ENCODE data around the gene EXO1.

The EXO1 gene

DNA sequence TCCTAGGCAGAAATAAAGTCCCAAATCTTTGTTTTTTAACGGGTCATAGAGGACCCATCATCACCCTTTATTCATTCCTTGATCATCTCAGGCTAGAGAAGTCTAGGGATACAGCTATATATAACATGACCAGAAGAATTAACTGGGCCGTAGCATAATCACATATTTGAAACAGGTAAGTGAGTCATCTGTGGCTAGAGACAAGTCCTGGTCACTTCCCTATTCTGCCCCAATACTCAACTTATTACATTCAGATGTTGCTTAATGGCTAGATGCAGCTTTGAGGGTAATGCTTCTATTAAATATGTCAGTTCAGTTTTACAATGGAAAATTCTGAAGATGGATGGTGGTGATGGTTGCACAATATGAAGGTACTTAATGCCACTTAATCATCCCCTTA lies 47.0 kb downstream of the EXO1 start:
- no peak for DNase-seq

DNA sequence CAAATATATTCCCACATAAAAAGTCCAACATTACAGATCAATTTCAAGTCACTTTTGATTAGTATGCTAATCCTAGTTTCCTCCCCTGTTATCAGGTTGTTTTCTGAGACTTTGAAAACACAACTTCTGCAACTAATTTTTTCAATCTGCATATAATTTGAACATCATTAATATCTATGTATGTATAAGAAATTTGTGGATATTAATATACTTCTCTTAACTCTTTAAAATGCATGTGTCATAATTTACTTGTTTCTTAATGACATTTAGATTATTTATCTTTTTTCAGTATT lies 48.6 kb downstream of the EXO1 start:
- DNase-seq = no peak

DNA sequence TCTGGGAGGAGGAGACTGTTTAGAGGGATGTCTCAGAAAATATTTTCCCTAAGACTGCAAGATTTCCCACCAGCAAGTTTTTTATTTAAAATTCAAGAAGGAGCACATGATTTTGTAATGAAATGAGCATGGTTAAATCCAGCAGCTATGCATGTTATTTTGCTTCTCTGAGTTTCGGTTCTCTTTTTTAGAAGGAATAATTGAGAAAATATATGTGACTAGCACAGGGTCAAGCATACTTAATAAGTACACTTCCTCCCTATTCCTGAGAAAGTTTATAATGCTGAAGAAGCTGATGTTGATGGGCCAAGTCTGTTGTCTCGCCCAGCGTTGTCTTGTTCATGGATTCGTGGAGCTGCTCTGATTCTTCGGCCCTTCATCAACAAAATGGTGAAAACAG lies 51.2 kb downstream of the EXO1 start:
- no peak for DNase-seq

DNA sequence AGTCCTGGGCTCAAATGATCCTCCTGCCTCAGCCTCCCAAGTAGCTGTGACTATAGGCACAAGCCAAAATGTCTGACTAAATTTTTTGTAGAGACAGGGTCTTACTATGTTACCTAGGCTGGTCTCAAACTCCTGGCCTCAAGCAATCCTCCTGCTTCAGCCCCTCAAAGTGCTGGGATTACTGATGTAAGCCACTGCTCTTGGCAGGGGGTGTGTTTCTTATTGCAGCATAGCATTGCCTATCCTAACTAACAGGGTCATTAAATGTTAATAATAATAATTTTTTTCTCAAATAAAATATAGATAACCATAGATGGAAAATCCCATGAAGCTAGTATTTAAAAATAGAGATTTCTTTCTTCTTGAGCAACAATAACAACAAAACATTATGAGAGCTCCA lies 52.4 kb downstream of the EXO1 start:
- DNase-seq = no peak

DNA sequence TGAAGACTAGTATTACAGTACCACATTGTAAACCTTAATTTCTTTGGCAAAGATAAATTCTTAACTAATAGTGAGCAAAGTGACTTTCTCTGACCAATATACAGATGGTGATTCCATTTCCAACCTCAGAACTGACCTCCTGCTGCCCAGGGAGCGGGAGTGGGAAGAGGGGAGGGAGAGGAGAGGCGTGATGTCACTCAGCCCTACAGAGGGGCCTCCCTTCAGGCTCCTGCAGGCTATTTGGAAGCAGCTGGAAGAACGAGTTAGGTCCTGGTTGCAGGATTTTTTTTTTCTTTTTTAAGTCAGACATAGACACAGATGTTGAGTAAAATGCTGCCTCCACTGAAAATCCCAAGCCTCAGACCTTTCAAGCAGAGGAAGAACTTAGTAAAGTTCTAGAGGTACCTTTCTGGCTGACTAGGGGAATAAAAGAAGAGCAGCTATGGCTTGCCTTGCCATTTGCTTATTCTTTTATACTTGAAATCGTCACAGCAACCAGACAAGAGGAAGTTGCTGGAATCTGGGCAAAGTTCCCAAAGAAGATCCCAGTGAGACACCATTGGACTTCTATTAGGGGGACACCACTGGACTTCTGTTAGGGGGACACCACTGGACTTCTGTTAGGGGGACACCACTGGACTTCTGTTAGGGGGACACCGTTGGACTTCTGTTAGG lies 54.5 kb downstream of the EXO1 start:
- DNase-seq = no peak

DNA sequence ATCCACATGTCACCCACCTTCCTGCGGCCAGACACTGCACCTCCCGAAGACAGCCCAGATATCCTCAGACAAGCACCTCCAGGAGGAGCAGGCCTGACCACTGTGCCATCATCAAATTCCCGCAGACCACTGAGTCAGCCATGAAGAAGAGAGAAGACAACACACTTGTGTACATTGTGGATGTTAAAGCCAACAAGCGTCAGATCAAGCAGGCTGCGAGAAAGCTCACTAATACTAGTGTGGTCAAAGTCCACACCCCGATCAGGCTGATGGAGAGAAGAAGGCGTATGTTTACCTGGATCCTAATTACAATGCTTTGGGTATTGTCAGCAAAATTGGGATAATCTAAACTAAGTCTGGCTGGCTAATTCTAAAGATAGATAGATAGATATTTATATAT lies 68.2 kb downstream of the EXO1 start:
- no peak for DNase-seq

DNA sequence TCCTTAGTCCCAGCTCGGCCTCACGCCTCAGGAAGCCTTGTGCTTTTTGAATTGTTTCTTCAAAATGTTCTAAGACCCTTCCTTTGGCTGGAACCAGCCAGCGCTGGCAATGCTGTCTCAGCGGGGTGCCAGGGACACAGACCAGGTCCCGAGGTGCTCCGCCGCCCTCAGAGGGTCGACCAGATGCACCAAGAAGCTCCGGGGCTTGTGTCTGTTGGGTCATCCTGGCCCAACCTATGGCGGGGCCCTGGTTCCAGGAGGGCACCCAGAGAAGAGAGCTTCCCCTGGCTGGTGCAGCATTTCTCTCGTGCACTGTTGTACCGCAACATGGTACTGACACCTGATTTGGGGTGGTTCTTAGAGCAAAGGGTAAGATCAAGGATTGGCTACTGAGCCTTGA lies 69.5 kb downstream of the EXO1 start:
- DNase-seq = no peak

DNA sequence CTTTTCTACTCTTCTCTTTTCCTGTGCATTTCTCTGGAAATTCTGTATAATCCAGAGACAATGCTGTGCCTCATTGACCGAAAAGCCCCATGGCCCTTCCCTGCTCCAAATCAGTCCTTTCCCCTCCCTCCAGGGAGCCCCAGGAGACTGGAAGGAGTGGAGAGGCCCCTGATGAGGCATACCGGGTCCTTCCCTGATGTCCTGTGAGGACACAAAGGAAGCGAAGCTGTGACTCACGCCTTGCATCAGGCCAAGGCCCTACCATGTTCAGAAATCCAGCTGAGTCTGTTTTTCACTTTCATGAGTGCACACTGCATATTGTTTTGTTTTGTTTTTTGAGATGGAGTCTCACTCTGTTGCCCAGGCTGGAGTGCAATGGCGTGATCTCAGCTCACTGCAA lies 70.9 kb downstream of the EXO1 start:
- no peak for DNase-seq

DNA sequence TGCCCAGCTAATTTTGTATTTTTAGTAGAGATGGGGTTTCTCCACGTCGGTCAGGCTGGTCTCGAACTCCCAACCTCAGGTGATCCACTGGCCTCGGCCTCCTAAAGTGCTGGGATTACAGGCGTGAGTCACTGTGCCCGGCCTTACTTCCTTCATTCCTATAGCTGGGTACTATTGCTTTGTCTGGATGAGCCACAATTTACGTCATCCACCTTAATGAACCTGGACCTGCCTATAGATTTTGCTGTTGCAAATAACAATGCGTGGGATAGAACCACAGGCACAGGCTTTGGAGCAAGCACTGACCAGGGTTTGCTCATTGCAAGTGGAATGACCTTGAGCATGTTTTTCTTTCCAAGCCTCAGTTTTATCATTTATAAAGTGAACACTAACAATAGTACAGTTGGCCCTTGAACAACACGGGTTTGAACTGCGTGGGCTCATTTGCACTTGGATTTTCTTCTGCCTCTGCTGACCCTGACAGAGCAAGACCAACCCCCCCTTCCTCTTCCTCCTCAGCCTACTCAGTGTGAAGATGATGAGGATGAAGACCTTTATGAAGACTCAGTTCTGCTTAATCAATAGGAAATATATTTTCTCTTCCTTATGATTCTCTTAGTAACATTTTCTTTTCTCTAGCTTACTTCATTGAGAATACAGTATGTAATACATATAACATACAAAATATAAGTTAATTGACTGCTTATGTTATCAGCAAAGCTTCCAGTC lies 76.2 kb downstream of the EXO1 start:
- DNase-seq = no peak

DNA sequence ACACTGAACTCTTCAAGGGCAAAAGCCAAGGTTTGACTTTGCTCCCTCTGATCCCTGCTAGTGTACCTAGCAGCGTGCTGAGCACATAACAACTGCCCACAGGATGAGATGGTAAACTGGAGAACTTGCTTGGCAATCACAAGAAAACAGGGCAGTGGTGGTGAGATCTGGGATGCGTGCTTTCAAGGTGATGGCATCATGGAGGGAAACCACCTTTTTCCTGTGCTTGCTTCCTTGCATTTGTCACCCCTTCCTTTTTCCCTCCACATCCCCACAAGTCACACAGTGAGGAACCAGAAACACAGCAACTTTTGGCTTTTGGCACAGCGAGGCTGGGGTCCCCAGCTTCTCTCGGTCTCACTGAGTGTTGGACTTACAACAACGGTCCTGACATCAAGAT lies 78.1 kb downstream of the EXO1 start:
- DNase-seq = no peak

DNA sequence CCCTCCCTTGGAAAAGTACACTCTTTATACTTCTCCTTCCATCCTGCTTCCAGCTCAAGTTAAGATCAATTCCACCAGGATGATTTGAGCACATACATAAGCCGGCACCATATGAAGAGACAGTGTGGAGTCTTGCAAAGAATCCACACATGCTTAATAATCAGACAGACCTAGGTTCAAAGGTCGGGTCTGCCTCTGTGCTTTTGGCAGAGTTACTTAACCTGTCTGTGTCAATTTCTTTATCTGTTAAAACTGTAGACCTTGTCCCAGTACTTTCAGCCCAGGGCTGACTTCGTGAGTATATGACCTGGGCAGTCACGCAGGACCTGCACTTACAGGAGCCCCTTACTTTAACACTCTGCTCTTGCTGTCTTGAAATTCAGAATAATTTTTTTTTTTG lies 79.3 kb downstream of the EXO1 start:
- no peak for DNase-seq

DNA sequence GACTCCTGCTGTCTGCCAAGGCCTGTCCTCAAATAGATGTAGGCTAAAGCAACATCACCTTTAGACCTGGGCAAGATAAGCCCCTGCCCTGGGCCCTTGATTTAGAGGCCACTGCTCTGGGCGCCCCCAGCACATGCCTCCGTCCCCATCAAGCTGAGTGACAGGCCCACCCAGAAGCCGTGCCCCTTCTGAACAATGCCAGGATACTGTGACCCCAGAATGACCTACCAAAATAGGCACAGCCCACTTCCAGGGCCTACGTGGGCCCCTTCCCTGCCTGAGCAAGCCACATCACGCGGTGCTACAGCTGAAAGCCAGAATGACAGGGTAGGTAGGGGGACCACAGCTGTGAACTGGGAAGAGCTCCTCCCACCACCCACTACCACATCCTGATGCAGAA lies 84.8 kb downstream of the EXO1 start:
- no peak for DNase-seq

DNA sequence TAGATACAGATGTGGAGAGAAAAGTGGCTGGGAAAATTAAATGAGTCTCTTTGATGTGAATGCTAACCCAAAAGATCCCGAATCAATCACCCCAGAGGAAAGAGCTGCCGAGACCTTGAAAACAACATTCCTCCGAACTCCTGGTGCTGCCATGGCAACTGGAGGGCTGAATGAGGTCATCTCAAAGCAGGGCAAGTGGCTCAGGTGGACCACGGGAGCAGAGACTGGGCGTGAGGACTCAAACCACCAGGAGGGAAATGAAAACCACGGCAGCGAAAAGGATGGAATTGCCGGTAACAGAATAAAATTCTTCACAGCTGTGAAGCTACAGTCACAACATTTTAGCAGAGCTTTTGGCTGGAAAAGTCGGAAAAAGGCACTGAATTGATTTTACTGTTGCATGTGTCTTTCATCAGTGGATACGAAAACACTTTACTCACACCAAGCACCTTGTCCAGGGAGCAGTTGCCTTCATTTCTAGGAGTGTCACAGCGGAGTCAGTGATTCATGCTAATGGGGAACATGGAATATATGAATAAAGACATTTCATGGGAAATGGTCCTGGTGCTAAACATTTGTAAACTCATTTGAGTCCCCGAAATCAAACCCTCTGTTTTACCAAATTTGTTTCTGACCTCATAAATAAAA lies 86.3 kb downstream of the EXO1 start:
- no peak for DNase-seq

DNA sequence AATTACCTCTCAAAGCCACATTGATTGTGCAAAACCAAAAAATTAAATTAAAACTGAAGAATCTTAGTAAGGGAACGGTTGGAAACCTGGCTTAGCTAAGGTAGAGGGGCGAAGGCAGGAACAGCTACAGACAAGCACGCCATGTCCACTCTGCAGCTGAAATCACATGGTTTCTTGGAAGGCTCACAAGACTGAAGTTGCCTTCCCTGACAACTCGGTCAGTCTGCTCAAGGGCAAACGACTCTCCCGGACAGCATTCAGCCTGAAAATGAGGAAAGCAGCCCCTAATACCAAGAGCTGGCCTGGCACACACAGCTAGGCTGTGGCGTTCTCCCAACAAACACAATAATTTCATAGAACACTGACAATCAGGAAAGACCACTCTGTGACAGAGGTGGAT lies 86.9 kb downstream of the EXO1 start:
- no peak for DNase-seq

All from DMS 273 treated with DMSO at 0.1 percent for 48 hours (cell line).